Activated CD8-positive, alpha-beta memory T cell treated with anti-CD3 and anti-CD28 coated beads, Interleukin-2, amount 10 ng/mL, durations not matched to agents 7 days and 5 days (primary cell): ENCODE data around the gene LSR. TPM values are rescaled to one million over a fixed set of nuclear protein-coding genes. Genes with fewer than 3 reads are reported as not detected.
"Not testable (repeated sequence)": the region's sequence is repeated elsewhere in the genome, so short reads cannot be mapped to it uniquely, and the experiment has no call there.

ENCODE experiments used
- ATAC-seq: fragments of 150-1000 bp; cut with Tn5 transposase; one replicate; pipeline ENCODE4 v1.10.0; 2021; ENCODE audit warnings: moderate library complexity
- CTCF ChIA-PET: fragments of 350-600 bp; sonication (Branson Sonifier 250); formaldehyde crosslinking; loops from one replicate; lab custom pipeline; 2021; ENCODE audit warnings: antibody characterized with exemption; lab: Charles Lee
- DNase-seq: peaks from one replicate; pipeline ENCODE4 v3.0.0-alpha.2; 2020
- H3K27ac Mint-ChIP-seq: one replicate; pipeline ENCODE4 v1.8.0; 2021; ENCODE audit warnings: mild to moderate bottlenecking, mixed read lengths
- H3K27me3 Mint-ChIP-seq: one replicate; pipeline ENCODE4 v1.8.0; 2021; ENCODE audit warnings: mixed read lengths
- H3K36me3 Mint-ChIP-seq: one replicate; pipeline ENCODE4 v1.8.0; 2021; ENCODE audit warnings: mild to moderate bottlenecking, mixed read lengths
- H3K4me1 Mint-ChIP-seq: one replicate; pipeline ENCODE4 v1.8.0; 2021; ENCODE audit warnings: mixed read lengths
- H3K4me3 Mint-ChIP-seq: one replicate; pipeline ENCODE4 v1.8.0; 2021; ENCODE audit warnings: mild to moderate bottlenecking, moderate library complexity, mixed read lengths
- H3K9me3 Mint-ChIP-seq: one replicate; pipeline ENCODE4 v1.8.0; 2022; ENCODE audit warnings: low read depth, mixed read lengths
- total RNA-seq, 2 experiments: library from RNA; stranded (reverse); gene quantifications; one replicate each; pipeline ENCODE4 v1.2.3, GENCODE V29; 2021

Gene LSR
- total RNA-seq, 2 experiments from 2014 or later, result 7.2 to 10.0 TPM

DNA sequence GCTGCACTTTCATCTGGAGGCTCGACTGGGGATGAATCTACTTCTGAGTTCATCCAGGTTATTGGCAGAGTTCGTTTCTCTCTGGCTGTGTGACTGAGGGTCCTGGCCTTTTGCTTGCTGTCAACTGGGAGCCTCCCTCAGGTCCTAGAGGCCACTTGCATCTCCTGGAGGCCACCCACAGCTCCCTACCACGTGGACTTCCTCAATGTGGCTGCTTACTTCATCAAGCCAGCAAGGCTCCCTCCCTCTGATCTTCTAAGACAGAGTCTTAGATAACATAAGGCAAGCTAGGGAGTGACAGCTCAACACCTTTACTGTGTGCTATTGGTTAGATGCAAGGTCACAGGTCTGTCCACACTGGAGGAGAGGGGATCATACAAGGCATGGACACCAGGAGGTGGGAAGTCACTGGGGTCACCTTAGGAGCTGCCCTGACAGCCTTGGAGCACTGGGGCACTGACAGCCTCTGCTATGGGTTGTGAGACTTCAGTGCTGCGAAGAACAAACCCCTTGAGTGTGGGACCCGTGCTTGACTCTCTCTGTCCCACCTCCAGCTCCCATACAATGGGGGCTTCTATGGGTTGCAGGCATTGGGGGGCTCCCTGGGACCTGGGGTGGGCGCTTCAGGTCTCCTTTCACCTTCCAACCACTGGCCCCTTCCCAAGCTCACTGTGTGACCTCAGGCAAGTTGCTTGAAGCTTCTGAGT, 25.6 kb upstream of the LSR start:
- Mint-ChIP-seq H3K36me3 (no peaks in the 10 kb centered on the region), H3K4me1 (no peaks in the 10 kb centered on the region)

DNA sequence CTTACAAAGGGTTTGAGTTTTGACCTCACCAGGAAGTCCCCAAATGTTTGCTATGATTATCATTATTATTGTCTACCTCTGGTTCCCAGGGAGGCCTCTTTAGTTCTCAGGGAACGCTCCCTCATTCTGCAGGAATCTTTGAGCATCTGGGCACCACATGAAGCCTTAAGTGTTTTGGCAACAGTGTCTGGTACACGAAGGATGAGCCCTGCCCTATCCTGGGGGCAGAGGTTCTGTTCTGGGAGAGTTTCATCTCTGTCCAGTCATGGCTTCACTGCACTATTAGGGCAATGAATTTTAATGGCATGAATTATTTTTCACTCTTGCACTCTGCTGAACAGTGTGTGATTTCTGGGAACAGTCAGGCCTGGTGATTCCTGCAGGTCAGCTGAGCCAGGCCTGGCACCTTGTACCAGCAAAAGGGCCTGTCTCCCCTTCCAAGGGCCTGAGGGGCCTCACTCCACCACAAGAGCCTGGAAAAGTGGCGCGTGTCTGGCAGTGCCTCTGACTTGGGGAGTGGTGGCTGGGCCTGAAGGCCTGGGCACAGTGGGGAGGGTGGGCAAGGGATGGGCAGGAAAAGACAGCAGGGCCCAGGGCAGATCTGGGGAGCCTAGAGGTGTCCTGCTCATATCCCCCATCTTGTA, 24.8 kb upstream of the LSR start:
- H3K36me3 Mint-ChIP-seq, result no peaks in the 10 kb centered on the region
- no peak for ATAC-seq
- H3K27me3 Mint-ChIP-seq, result no peaks in the 10 kb centered on the region
- CTCF ChIA-PET, result interaction anchor here (0.6 to 1.9 kb wide), 5 partner anchors 10 to 483 kb away, joined by 3 to 5 read pairs (median 3); no protein-coding TSS in a partner anchor
- no peak overlapping the region for H3K27ac Mint-ChIP-seq
- peaks cover 7% of the 10 kb centered on the region for H3K9me3 Mint-ChIP-seq
- no peak overlapping the region for H3K4me3 Mint-ChIP-seq
- DNase-seq, result no peak
- no peaks in the 10 kb centered on the region for H3K4me1 Mint-ChIP-seq

More for the DNA sequence above, 25.6 kb upstream of the LSR start:
- ATAC-seq (no peak), DNase-seq (peak; percentile 33)
- Mint-ChIP-seq H3K4me3 (no peak overlapping the region), H3K27ac (no peak overlapping the region), H3K9me3 (peaks cover 7% of the 10 kb centered on the region), H3K27me3 (no peaks in the 10 kb centered on the region)
- CTCF ChIA-PET, result interaction anchor here (0.6 to 1.4 kb wide), 4 partner anchors 9 to 484 kb away, joined by 3 to 5 read pairs (median 3); no protein-coding TSS in a partner anchor

DNA sequence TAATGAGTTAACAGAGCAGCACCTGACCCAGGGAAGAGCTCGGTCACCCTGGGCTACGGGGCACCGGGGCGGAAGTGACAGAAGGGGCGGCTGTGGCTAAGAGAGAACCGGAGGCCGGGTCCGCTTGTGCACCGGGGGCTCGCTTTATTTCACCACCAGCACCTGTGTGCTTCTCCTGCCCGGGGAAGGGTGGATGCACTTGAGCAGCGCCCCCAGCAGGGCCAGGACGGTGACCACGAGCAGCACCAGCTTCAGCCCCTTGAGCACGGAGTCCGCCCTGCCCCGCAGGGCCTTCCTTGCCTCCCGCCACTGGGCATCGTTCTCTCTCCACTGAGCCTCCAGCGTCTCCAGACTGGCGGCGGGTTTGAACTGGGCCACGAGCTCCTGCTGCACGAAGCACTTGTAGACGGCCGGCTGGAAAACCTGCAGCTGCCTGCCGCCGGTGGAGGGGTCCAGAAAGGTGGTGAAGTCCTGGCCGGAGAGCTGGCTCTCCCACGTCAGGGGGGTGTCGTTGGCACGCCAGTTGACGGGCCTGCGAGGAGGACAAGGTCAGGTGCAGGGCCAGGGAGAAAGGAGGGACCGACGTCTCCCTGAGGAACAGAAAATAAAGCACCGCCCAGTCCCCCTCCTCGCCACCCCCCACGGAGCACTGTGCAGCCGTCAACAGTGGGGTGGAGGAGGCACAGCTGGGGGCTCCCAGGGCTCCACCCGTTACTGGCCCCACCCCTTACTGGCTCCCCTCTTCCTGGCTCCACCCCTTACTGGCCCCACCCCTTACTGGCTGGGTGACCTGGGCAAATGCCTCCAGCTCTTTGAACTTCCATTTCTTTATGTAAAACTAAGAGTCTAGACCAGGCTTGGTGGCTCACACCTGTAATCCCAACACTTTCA, 23.9 kb upstream of the LSR start:
- peak; percentile 34 for DNase-seq
- H3K9me3 Mint-ChIP-seq, result peaks cover 2% of the 10 kb centered on the region
- CTCF ChIA-PET, result interaction anchor here (1.1 to 1.9 kb wide), 2 partner anchors 12 to 270 kb away, joined by 3 to 4 read pairs; no protein-coding TSS in a partner anchor
- no peak for ATAC-seq
- no peaks in the 10 kb centered on the region for H3K4me1 Mint-ChIP-seq
- no peak overlapping the region for H3K4me3 Mint-ChIP-seq
- H3K27ac Mint-ChIP-seq, result no peak overlapping the region
- H3K36me3 Mint-ChIP-seq, result no peaks in the 10 kb centered on the region
- peaks cover 3% of the 10 kb centered on the region for H3K27me3 Mint-ChIP-seq

DNA sequence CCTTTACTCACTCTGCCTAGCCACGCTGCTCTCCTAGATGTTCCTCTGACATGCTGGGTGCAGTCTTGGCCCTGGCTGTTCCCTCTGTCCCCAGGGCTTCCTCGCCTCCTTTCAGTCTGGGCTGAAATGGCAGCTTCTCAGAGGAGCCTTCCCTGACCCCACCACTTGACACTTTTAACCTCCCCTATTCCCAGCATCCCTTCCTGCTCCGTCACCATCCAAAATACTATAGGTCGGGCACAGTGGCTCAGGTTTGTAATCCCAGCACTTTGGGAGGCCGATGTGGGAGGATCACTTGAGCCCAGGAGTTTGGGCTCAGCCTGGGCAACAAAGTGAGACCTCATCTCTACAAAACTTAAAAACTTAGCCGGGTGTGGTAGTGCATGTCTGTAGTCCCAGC, 22.9 kb upstream of the LSR start:
- no peak overlapping the region for H3K4me3 Mint-ChIP-seq
- no peaks in the 10 kb centered on the region for H3K4me1 Mint-ChIP-seq
- H3K36me3 Mint-ChIP-seq, result no peaks in the 10 kb centered on the region
- no peak overlapping the region for H3K27ac Mint-ChIP-seq
- peaks cover 3% of the 10 kb centered on the region for H3K27me3 Mint-ChIP-seq
- ATAC-seq (no peak), DNase-seq (peak; percentile 18)
- CTCF ChIA-PET, result interaction anchor here (1.1 to 1.9 kb wide), 3 partner anchors 9 to 269 kb away, joined by 3 to 4 read pairs (median 3); no protein-coding TSS in a partner anchor
- H3K9me3 Mint-ChIP-seq, result peaks cover 2% of the 10 kb centered on the region

DNA sequence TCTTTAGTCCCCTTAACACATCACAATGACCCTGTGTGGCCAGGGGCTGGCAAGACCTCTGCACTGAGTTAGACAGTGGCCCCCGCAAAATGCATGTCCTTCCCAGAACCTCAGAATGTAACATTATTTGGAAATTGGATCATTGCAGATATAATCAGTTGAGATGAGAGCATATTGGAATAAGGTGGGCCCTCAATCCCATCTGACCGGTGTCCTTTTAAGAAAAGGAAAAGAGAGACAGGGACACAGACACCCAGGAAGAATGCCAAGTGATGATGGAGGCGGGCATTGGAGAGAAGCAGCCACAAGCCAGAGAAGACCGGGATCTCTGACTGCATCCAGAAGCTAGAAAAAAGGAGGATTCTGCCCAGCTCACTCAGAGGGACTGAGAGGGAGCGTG, 22.1 kb upstream of the LSR start:
- Mint-ChIP-seq H3K27ac (no peak overlapping the region), H3K4me1 (no peaks in the 10 kb centered on the region), H3K4me3 (no peak overlapping the region), H3K36me3 (no peaks in the 10 kb centered on the region), H3K27me3 (peaks cover 3% of the 10 kb centered on the region), H3K9me3 (peaks cover 2% of the 10 kb centered on the region)
- CTCF ChIA-PET, result interaction anchor here (0.7 to 1.1 kb wide), 2 partner anchors 10 to 46 kb away, joined by 3 read pairs; no protein-coding TSS in a partner anchor
- DNase-seq (peak; percentile 21), ATAC-seq (no peak)

DNA sequence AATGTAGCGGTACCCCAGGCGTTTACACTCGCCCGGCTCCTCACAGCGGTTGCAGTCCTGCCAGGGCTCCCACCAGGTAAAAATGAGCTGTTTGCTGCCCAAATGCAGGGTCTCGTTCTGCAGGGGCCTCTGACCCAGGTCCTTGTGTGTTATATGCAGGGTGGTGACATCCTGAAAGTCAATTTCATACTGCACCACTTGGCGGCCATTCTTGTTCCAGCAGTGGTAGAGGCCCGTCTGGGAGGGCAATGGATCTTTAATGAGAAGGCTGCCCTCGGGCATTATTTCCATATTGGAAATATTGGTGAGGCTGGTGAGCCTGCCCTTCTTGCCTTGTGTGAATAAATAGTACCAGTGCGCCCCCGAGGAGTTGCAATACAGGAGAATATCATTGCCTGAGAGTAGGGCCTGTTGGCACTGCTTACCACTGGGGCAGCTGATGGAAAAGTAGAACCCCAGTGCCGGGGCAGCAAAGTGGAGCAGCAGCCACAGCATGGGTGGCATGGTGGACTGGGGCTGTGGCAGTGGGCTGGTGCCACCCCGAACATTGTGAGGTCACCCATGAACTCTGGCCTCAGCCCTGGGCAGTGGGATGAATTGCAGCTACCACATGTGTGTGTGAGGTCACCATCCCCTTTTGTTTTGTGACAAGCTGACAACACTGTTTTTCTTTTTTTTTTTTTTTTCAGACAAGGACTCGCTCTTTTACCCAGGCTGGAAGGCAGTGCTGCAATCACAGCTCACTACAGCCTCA, 20.4 kb upstream of the LSR start, which contains the start of gene FAM187B:
FAM187B (minus strand) TSS at position 563 of the 754 bp plus-strand sequence; CDS start at position 504, 59 bp downstream.
- no peak within 1 kb of the TSS for H3K4me3 Mint-ChIP-seq
- no peaks in the 10 kb centered on the region for H3K9me3 Mint-ChIP-seq
- peaks cover 3% of the 10 kb centered on the region for H3K27me3 Mint-ChIP-seq
- CTCF ChIA-PET, result interaction anchor here (0.7 kb wide), 1 partner anchor 14 kb away, joined by 3 read pairs; no protein-coding TSS in a partner anchor
- ATAC-seq (no peak), DNase-seq (no peak)
- H3K4me1 Mint-ChIP-seq, result no peaks in the 10 kb centered on the region
- no peaks in the 10 kb centered on the region for H3K36me3 Mint-ChIP-seq
- no peak within 1 kb of the TSS for H3K27ac Mint-ChIP-seq

DNA sequence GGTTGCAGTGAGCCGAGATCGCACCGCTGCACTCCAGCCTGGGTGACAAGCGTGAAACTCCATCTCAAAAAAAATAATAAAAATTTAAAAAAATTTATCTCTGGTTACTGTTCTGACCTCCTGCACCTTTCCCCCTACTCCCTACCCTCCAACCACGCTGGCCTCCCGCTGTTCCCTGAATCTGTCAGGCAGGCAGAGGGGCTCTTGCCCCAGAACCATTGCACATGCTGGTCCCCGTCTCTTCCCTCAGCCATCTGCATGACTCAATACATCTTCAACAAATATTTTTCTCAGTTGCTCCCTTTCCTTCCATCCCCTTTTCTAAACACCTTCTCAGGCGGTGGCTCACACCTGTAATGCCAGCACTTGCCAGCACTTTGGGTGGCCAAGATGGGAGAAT, 19.2 kb upstream of the LSR start:
- DNase-seq (no peak), ATAC-seq (no peak)

DNA sequence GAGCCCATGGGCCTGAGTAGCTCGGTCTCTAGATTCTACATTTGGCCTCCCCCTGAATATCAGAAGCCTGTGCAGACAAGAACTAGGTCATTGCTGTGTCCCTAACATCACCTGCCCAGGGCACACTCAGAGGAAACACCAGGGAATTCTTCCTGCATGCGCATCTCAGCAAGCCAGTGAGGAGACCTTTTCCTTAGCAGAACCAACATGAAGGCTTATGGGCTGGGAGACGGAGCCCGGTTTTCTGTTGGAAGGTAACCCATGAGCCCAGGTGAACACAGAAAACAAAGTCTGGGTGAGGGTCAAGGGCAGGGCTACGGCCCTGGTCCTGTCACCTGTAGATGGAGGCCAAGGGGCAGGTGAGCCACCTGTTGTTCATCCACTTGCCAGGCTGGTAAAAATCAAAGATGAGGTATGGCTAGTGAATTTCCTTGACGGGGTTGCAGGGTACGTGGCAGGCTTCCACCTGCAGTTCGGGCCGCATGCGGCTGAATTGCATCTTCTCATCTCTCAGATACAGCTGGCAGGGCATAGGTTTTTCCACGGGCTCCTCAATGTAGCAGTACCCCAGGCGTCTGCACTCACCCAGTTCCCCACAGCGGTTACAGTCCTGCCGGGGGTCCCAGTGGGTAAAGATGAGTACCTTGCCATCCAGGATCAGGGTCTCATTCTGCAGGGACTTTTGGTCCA, 16.7 kb upstream of the LSR start:
- Mint-ChIP-seq H3K36me3 (peaks cover 2% of the 10 kb centered on the region), H3K4me3 (no peak overlapping the region), H3K27ac (no peak overlapping the region), H3K27me3 (peaks cover 4% of the 10 kb centered on the region), H3K9me3 (peaks cover 2% of the 10 kb centered on the region), H3K4me1 (no peaks in the 10 kb centered on the region)
- CTCF ChIA-PET, result no interaction called here
- ATAC-seq (no peak), DNase-seq (no peak)

More for the DNA sequence above, 19.2 kb upstream of the LSR start:
- CTCF ChIA-PET, result no interaction called here
- H3K27ac Mint-ChIP-seq, result no peak overlapping the region
- no peaks in the 10 kb centered on the region for H3K9me3 Mint-ChIP-seq
- H3K4me3 Mint-ChIP-seq, result no peak overlapping the region
- H3K27me3 Mint-ChIP-seq, result peaks cover 3% of the 10 kb centered on the region
- H3K4me1 Mint-ChIP-seq, result no peaks in the 10 kb centered on the region
- H3K36me3 Mint-ChIP-seq, result peaks cover 2% of the 10 kb centered on the region

DNA sequence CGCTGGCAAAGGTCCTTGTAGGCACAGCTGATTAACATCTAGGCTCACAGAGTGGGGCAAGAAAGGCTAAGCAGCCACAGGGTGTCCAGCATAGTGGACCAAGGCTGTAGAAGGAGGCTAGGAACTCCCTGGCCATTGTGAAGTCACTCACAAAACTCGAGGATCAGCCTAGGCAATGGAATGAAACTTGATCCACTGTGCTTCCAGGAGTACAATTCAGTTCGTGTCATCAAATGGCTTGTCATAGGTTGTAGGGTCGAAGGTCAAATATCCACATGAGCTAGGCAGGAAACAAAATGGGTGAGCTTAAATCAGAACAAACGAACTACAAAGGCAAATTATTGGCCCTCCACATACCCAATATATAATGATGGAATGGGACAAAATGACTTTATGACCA, 15.9 kb upstream of the LSR start:
- peaks cover 4% of the 10 kb centered on the region for H3K27me3 Mint-ChIP-seq
- H3K9me3 Mint-ChIP-seq, result peaks cover 2% of the 10 kb centered on the region
- H3K4me1 Mint-ChIP-seq, result no peaks in the 10 kb centered on the region
- no peak overlapping the region for H3K4me3 Mint-ChIP-seq
- ATAC-seq, result no peak
- no peak overlapping the region for H3K27ac Mint-ChIP-seq
- DNase-seq, result no peak
- CTCF ChIA-PET, result no interaction called here
- H3K36me3 Mint-ChIP-seq, result peaks cover 2% of the 10 kb centered on the region

DNA sequence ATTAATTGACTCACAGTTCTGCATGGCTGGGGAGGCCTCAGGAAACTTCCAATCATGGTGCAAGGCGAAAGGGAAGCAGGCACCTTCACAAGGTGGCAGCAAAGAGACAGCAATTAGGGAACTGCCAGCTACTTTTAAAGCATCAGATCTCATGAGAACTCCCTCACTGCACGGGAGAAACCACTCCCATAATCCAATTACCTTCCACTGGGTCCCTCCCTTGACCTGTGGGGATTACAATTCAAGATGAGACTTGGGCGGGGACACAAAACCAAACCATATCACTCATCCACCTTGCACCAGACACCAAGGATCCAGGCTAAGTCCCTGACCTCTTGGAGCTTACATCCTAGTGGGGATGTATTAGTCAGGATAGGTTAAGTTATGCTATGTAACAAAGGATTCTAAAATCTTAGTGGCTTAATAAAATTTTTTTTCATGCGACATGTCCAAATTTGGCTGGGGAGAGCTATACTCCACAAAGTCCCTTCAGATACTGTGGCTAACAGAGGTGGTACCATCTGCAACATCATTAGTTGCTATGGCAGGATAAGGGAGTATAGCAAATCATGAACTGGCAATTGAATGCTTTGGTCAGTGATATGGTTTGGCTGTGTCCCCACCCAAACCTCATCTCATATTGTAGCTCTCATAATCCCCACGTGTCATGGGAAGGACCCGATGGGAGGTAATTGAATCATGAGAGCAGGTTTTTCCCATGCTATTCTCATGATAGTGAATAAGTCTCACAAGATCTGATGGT, 12.0 kb upstream of the LSR start:
- ATAC-seq, result no peak
- Mint-ChIP-seq H3K36me3 (peaks cover 18% of the 10 kb centered on the region), H3K27me3 (peaks cover 4% of the 10 kb centered on the region), H3K4me3 (no peak overlapping the region), H3K4me1 (peaks cover 12% of the 10 kb centered on the region), H3K27ac (no peak overlapping the region), H3K9me3 (peaks cover 12% of the 10 kb centered on the region)
- CTCF ChIA-PET, result interaction anchor here (0.9 to 1.7 kb wide), 5 partner anchors 11 to 192 kb away, joined by 3 to 4 read pairs (median 3); partner anchors contain the start of gene FXYD5
- peak; percentile 41 for DNase-seq

DNA sequence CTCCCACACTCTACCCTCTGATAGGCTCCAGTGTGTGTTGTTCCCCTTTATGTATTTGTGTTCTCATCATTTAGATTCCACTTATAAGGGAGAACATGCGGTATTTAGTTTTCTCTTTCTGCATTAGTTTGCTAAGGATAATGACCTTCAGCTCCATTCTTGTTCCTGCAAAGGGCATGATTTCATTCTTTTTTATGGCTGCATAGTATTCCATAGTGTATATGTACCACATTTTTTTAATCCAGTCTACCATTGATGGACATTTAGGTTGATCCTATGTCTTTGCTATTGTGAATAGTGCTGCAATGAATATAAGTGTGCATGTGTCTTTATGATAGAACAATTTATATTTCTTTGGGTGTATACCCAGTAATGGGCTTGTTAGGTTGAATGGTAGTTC, 9.2 kb upstream of the LSR start:
- H3K36me3 Mint-ChIP-seq, result peaks cover 28% of the 10 kb centered on the region
- not testable (repeated sequence) for DNase-seq, H3K4me3 Mint-ChIP-seq, H3K27ac Mint-ChIP-seq, ATAC-seq
- peaks cover 12% of the 10 kb centered on the region for H3K4me1 Mint-ChIP-seq
- H3K27me3 Mint-ChIP-seq, result peaks cover 22% of the 10 kb centered on the region
- CTCF ChIA-PET, result interaction anchor here (0.6 to 1.0 kb wide), 2 partner anchors 22 to 503 kb away, joined by 3 to 4 read pairs; no protein-coding TSS in a partner anchor
- peaks cover 19% of the 10 kb centered on the region for H3K9me3 Mint-ChIP-seq
